A673 (cell line): ENCODE data around the gene IRS1. TPM values are rescaled to one million over a fixed set of nuclear protein-coding genes. Genes with fewer than 3 reads are reported as not detected.
A peak's percentile ranks its signal among the peaks of the same experiment; 100 is the strongest.

ENCODE experiments used
- BruUV-seq: library from RNA; stranded (reverse); fragments of 400-500 nt; replicated peaks from 2 replicates; lab custom pipeline; 2021; lab: Mats Ljungman, UMichigan
- CTCF ChIA-PET: fragments of 300-600 bp; sonication (Branson Sonifier 250); formaldehyde crosslinking; loops from one replicate; lab custom pipeline; 2022; ENCODE audit warnings: antibody characterized with exemption; lab: Charles Lee
- POLR2A ChIA-PET: fragments of 300-600 bp; sonication (Branson Sonifier 250); formaldehyde crosslinking; loops from one replicate; lab custom pipeline; 2022; ENCODE audit warnings: antibody characterized with exemption; ENCODE audit not compliant: low non-redundant PET; lab: Charles Lee
- DNase-seq: peaks from one replicate; pipeline ENCODE4 v3.0.0-alpha.2; 2015; ENCODE audit warnings: low spot score
- H3K27ac ChIP-seq: fragments of 200-600 bp; sonication (generic); 2 replicates; pipeline ENCODE4 v1.5.1; 2016; ENCODE audit warnings: mixed run types, low read depth, mild to moderate bottlenecking, mixed read lengths, antibody characterized with exemption, low read length; ENCODE audit not compliant: poor library complexity, severe bottlenecking
- H3K27me3 ChIP-seq: fragments of 200-600 bp; sonication (generic); replicated peaks from 2 replicates; pipeline ENCODE4 v1.6.1; 2017; ENCODE audit warnings: mixed run types, low read depth, mild to moderate bottlenecking, mixed read lengths, antibody characterized with exemption, low read length; ENCODE audit not compliant: insufficient read depth, poor library complexity
- H3K36me3 ChIP-seq: fragments of 200-600 bp; sonication (generic); 2 replicates; pipeline ENCODE4 v1.6.1; 2016; ENCODE audit warnings: mixed run types, mild to moderate bottlenecking, mixed read lengths, antibody characterized with exemption, low read length; ENCODE audit not compliant: insufficient read depth, poor library complexity, severe bottlenecking
- H3K4me1 ChIP-seq: fragments of 200-600 bp; sonication (generic); 2 replicates; pipeline ENCODE4 v1.6.1; 2017; ENCODE audit warnings: mixed run types, mild to moderate bottlenecking, mixed read lengths, antibody characterized with exemption, low read length; ENCODE audit not compliant: insufficient read depth, poor library complexity, severe bottlenecking
- H3K4me3 ChIP-seq: fragments of 200-600 bp; sonication (generic); 2 replicates; pipeline ENCODE4 v1.5.1; 2016; ENCODE audit warnings: low read depth, mixed run types, mild to moderate bottlenecking, mixed read lengths, low read length; ENCODE audit not compliant: poor library complexity, severe bottlenecking
- H3K9me3 ChIP-seq: fragments of 200-600 bp; sonication (generic); 2 replicates; pipeline ENCODE4 v1.6.1; 2016; ENCODE audit warnings: mixed run types, low read depth, mild to moderate bottlenecking, mixed read lengths, antibody characterized with exemption, low read length; ENCODE audit not compliant: poor library complexity, severe bottlenecking
- CTCF ChIP-seq: fragments of 300-800, 200-600 bp; sonication (generic); conservative IDR thresholded peaks from 2 replicates; pipeline ENCODE4 v1.5.1; 2017; ENCODE audit warnings: low read depth, mild to moderate bottlenecking, antibody characterized with exemption, low read length, moderate library complexity, mixed read lengths
- EZH2 ChIP-seq: fragments of 200-600 bp; sonication (generic); IDR thresholded peaks from 2 replicates; pipeline ENCODE4 v1.6.1; 2017; ENCODE audit warnings: borderline replicate concordance, low read depth, mild to moderate bottlenecking, mixed read lengths, antibody characterized with exemption, low read length; ENCODE audit not compliant: poor library complexity, severe bottlenecking
- intact Hi-C: fragments of 100-400 bp; cut with micrococcal nuclease; formaldehyde crosslinking; loops from one replicate; pipeline ENCODE4 v1.10.0; 2022; ENCODE audit not compliant: unreplicated experiment
- total RNA-seq: library from RNA; stranded (reverse); gene quantifications from 2 replicates; pipeline ENCODE4 v1.2.3, GENCODE V29; 2021

The IRS1 gene
- total RNA-seq, 1 experiment from 2014 or later: 29.3 TPM

- H3K4me1 ChIP-seq: peaks cover 27% of the 10 kb centered on the region
- DNase-seq: no peak
- H3K36me3 ChIP-seq: peaks cover 8% of the 10 kb centered on the region
- CTCF ChIA-PET: no interaction called here
- no peak overlapping the region for H3K27ac ChIP-seq
- TF ChIP-seq EZH2 (no peak), CTCF (no peak)
- BruUV-seq: no TSS peak
- no peaks in the 10 kb centered on the region for H3K9me3 ChIP-seq
- no peaks in the 10 kb centered on the region for H3K27me3 ChIP-seq
- no peak overlapping the region for H3K4me3 ChIP-seq
- intact Hi-C loops: no loop called here
- POLR2A ChIA-PET: no interaction called here
Measured at GRCh38 chr2:226759768-226760167, 39.9 kb downstream of the IRS1 start.

GRCh38 chr2:226758921-226759640 is 40.5 kb downstream of the IRS1 start:
- ChIA-PET POLR2A (no interaction called here), CTCF (no interaction called here)
- H3K4me3 ChIP-seq: no peak overlapping the region
- peaks cover 3% of the 10 kb centered on the region for H3K36me3 ChIP-seq
- no peak for TF ChIP-seq CTCF
- no peak for TF ChIP-seq EZH2
- intact Hi-C loops: no loop called here
- H3K27me3 ChIP-seq: no peaks in the 10 kb centered on the region
- DNase-seq: peak; percentile 57
- peaks cover 32% of the 10 kb centered on the region for H3K4me1 ChIP-seq
- no TSS peak for BruUV-seq
- no peaks in the 10 kb centered on the region for H3K9me3 ChIP-seq
- no peak overlapping the region for H3K27ac ChIP-seq

GRCh38 chr2:226756131-226756530 is 43.5 kb downstream of the IRS1 start:
- Histone ChIP-seq H3K4me3 (no peak overlapping the region), H3K4me1 (peaks cover 40% of the 10 kb centered on the region), H3K27ac (no peak overlapping the region), H3K36me3 (no peaks in the 10 kb centered on the region), H3K27me3 (no peaks in the 10 kb centered on the region), H3K9me3 (no peaks in the 10 kb centered on the region)
- TF ChIP-seq EZH2 (no peak), CTCF (no peak)
- no TSS peak for BruUV-seq
- ChIA-PET CTCF (interaction anchor here (0.7 kb wide), 1 partner anchor 30 kb away, joined by 3 read pairs; no protein-coding TSS in a partner anchor), POLR2A (no interaction called here)
- DNase-seq: no peak
- intact Hi-C loops: no loop called here
